Activated T-helper 1 cell treated with anti-CD3 and anti-CD28 coated beads, Interleukin-12 subunit alpha, Interleukin-12 subunit beta, Interleukin-2, Interleukin-4 antibody, amounts not matched to agents 30 ng/mL and 10 ng/mL and 1 ng/mL, durations not matched to agents 14 hours and 24 hours and 36 hours (primary cell): ENCODE measurements around the gene MTMR11. TPM values are rescaled to one million over a fixed set of nuclear protein-coding genes. Genes with fewer than 3 reads are reported as not detected.

Experiments used
- DNase-seq: peaks from one replicate; pipeline ENCODE4 v3.0.0; 2021; ENCODE audit warnings: low spot score
- H3K27ac Mint-ChIP-seq: one replicate; pipeline ENCODE4 v1.8.0; 2021; ENCODE audit warnings: mild to moderate bottlenecking, mixed read lengths
- H3K27me3 Mint-ChIP-seq: one replicate; pipeline ENCODE4 v1.8.0; 2022; ENCODE audit warnings: mild to moderate bottlenecking, moderate library complexity, mixed read lengths; ENCODE audit not compliant: insufficient read depth
- H3K36me3 Mint-ChIP-seq: one replicate; pipeline ENCODE4 v1.8.0; 2021; ENCODE audit warnings: low read depth, mixed read lengths
- H3K4me1 Mint-ChIP-seq: one replicate; pipeline ENCODE4 v1.8.0; 2021; ENCODE audit warnings: low read depth, mixed read lengths
- H3K4me3 Mint-ChIP-seq: one replicate; pipeline ENCODE4 v1.8.0; 2021; ENCODE audit warnings: mild to moderate bottlenecking, moderate library complexity, mixed read lengths
- H3K9me3 Mint-ChIP-seq: one replicate; pipeline ENCODE4 v1.8.0; 2021; ENCODE audit warnings: mixed read lengths
- intact Hi-C: fragments of 100-400 bp; cut with micrococcal nuclease; formaldehyde crosslinking; loops from one replicate; pipeline ENCODE4 v1.15.1; 2024
- total RNA-seq: library from RNA; stranded (reverse); gene quantifications from 2 replicates; pipeline ENCODE4 v1.2.3, GENCODE V29; 2022

MTMR11 gene
- total RNA-seq, 1 donor from 2014 or later, result 5.6 TPM

GRCh38 chr1:149931212-149931790 is 5.4 kb downstream of the MTMR11 start:
- peaks cover 22% of the 10 kb centered on the region for H3K36me3 Mint-ChIP-seq
- no peaks in the 10 kb centered on the region for H3K9me3 Mint-ChIP-seq
- peak overlapping the region; percentile 64 for H3K27ac Mint-ChIP-seq
- intact Hi-C loops, result no loop called here
- H3K27me3 Mint-ChIP-seq, result no peaks in the 10 kb centered on the region
- H3K4me3 Mint-ChIP-seq, result peak overlapping the region; percentile 29
- peaks cover 58% of the 10 kb centered on the region for H3K4me1 Mint-ChIP-seq
- DNase-seq, result no peak

GRCh38 chr1:149929856-149930255 is 6.8 kb downstream of the MTMR11 start:
- no peaks in the 10 kb centered on the region for H3K9me3 Mint-ChIP-seq
- intact Hi-C loops, result loop anchor here (2.0 to 5.0 kb wide), 3 partner anchors 33 to 222 kb away; no protein-coding TSS in a partner anchor
- H3K36me3 Mint-ChIP-seq, result peaks cover 35% of the 10 kb centered on the region
- no peak for DNase-seq
- H3K4me3 Mint-ChIP-seq, result peak overlapping the region; percentile 56
- H3K27me3 Mint-ChIP-seq, result no peaks in the 10 kb centered on the region
- H3K4me1 Mint-ChIP-seq, result peaks cover 71% of the 10 kb centered on the region
- H3K27ac Mint-ChIP-seq, result peak overlapping the region; percentile 66

- Mint-ChIP-seq H3K9me3 (no peaks in the 10 kb centered on the region), H3K4me3 (peak overlapping the region; percentile 100), H3K36me3 (peaks cover 47% of the 10 kb centered on the region), H3K27ac (peak overlapping the region; percentile 96), H3K27me3 (no peaks in the 10 kb centered on the region), H3K4me1 (peaks cover 81% of the 10 kb centered on the region)
- intact Hi-C loops, result loop anchor here (1.0 to 5.0 kb wide), 4 partner anchors 11 to 224 kb away; no protein-coding TSS in a partner anchor
- no peak for DNase-seq
These were observed 8.3 kb downstream of the MTMR11 start for GRCh38 chr1:149928401-149928724.

GRCh38 chr1:149927563-149928400 is 8.9 kb downstream of the MTMR11 start, which contains the start of gene SF3B4:
Gene SF3B4 (minus strand): TSS chr1:149927803. CDS start chr1:149927759, 44 bp downstream.
- Mint-ChIP-seq H3K36me3 (peaks cover 53% of the 10 kb centered on the region), H3K4me1 (peaks cover 81% of the 10 kb centered on the region), H3K9me3 (no peaks in the 10 kb centered on the region), H3K27me3 (no peaks in the 10 kb centered on the region), H3K27ac (peak within 1 kb of the TSS; percentile 96), H3K4me3 (peak within 1 kb of the TSS; percentile 100)
- DNase-seq, result peak; percentile 95
- intact Hi-C loops, result loop anchor here (1.0 to 5.0 kb wide), 10 partner anchors 10 to 341 kb away; partner anchors contain the start of genes APH1A, BOLA1, SV2A and VPS45

- H3K36me3 Mint-ChIP-seq, result peaks cover 57% of the 10 kb centered on the region
- peaks cover 78% of the 10 kb centered on the region for H3K4me1 Mint-ChIP-seq
- peak overlapping the region; percentile 96 for H3K27ac Mint-ChIP-seq
- H3K4me3 Mint-ChIP-seq, result peak overlapping the region; percentile 100
- no peaks in the 10 kb centered on the region for H3K27me3 Mint-ChIP-seq
- intact Hi-C loops, result loop anchor here (1.0 to 5.0 kb wide), 7 partner anchors 10 to 342 kb away; partner anchors contain the start of genes APH1A, BOLA1, SV2A and VPS45
- no peaks in the 10 kb centered on the region for H3K9me3 Mint-ChIP-seq
- no peak for DNase-seq
These were observed 9.6 kb downstream of the MTMR11 start for GRCh38 chr1:149927056-149927562.

- Mint-ChIP-seq H3K27ac (peak overlapping the region; percentile 37), H3K9me3 (no peaks in the 10 kb centered on the region), H3K4me3 (peak overlapping the region; percentile 100), H3K4me1 (peaks cover 69% of the 10 kb centered on the region), H3K36me3 (peaks cover 57% of the 10 kb centered on the region), H3K27me3 (no peaks in the 10 kb centered on the region)
- intact Hi-C loops, result loop anchor here (2.0 to 5.0 kb wide), 2 partner anchors 226 to 343 kb away; partner anchors contain the start of gene APH1A
- no peak for DNase-seq
These were observed 10.4 kb downstream of the MTMR11 start for GRCh38 chr1:149926296-149926695.

- Mint-ChIP-seq H3K27me3 (no peaks in the 10 kb centered on the region), H3K4me1 (peaks cover 64% of the 10 kb centered on the region), H3K36me3 (peaks cover 56% of the 10 kb centered on the region), H3K4me3 (peak overlapping the region; percentile 100), H3K9me3 (no peaks in the 10 kb centered on the region), H3K27ac (peak overlapping the region; percentile 37)
- DNase-seq, result no peak
- intact Hi-C loops, result loop anchor here (2.0 to 5.0 kb wide), 2 partner anchors 227 to 343 kb away; partner anchors contain the start of gene APH1A
These were observed 10.9 kb downstream of the MTMR11 start for GRCh38 chr1:149925751-149926150.

GRCh38 chr1:149925345-149925744 is 11.3 kb downstream of the MTMR11 start:
- Mint-ChIP-seq H3K36me3 (peaks cover 53% of the 10 kb centered on the region), H3K27ac (peak overlapping the region; percentile 34), H3K9me3 (no peaks in the 10 kb centered on the region), H3K4me1 (peaks cover 60% of the 10 kb centered on the region), H3K27me3 (no peaks in the 10 kb centered on the region), H3K4me3 (peak overlapping the region; percentile 100)
- DNase-seq, result no peak
- intact Hi-C loops, result loop anchor here (5.0 kb wide), 1 partner anchor 227 kb away; no protein-coding TSS in a partner anchor

GRCh38 chr1:149923626-149924025 is 13.1 kb downstream of the MTMR11 start:
- intact Hi-C loops, result no loop called here

GRCh38 chr1:149917571-149918144 is 19.0 kb downstream of the MTMR11 start, which contains the start of gene SV2A:
Gene SV2A (minus strand): TSS chr1:149917844. CDS start chr1:149913840, 4,004 bp downstream.
- intact Hi-C loops, result loop anchor here (1.0 to 2.0 kb wide), 2 partner anchors 10 to 19 kb away; partner anchors contain the start of genes BOLA1 and SF3B4
- H3K27ac Mint-ChIP-seq, result peak within 1 kb of the TSS; percentile 87

More at GRCh38 chr1:149923626-149924025, 13.1 kb downstream of the MTMR11 start:
- peaks cover 45% of the 10 kb centered on the region for H3K4me1 Mint-ChIP-seq
- H3K36me3 Mint-ChIP-seq, result peaks cover 50% of the 10 kb centered on the region
- no peak overlapping the region for H3K27ac Mint-ChIP-seq
- DNase-seq, result no peak
- no peaks in the 10 kb centered on the region for H3K27me3 Mint-ChIP-seq
- H3K9me3 Mint-ChIP-seq, result no peaks in the 10 kb centered on the region
- H3K4me3 Mint-ChIP-seq, result peak overlapping the region; percentile 42

GRCh38 chr1:149916898-149917252 is 19.8 kb downstream of the MTMR11 start:
- Mint-ChIP-seq H3K27me3 (no peaks in the 10 kb centered on the region), H3K9me3 (no peaks in the 10 kb centered on the region), H3K4me1 (peaks cover 48% of the 10 kb centered on the region), H3K27ac (peak overlapping the region; percentile 87), H3K36me3 (peaks cover 9% of the 10 kb centered on the region), H3K4me3 (peak overlapping the region; percentile 96)
- no peak for DNase-seq
- intact Hi-C loops, result loop anchor here (1.0 to 2.0 kb wide), 2 partner anchors 10 to 18 kb away; partner anchors contain the start of genes BOLA1 and SF3B4

More at GRCh38 chr1:149917571-149918144, 19.0 kb downstream of the MTMR11 start, which contains the start of gene SV2A:
- Mint-ChIP-seq H3K4me1 (peaks cover 42% of the 10 kb centered on the region), H3K27me3 (no peaks in the 10 kb centered on the region), H3K9me3 (no peaks in the 10 kb centered on the region), H3K36me3 (peaks cover 11% of the 10 kb centered on the region), H3K4me3 (peak within 1 kb of the TSS; percentile 96)
- no peak for DNase-seq
